HG03025 (cell line): ENCODE data around the gene SMOC2.

Experiments
- ATAC-seq: cut with Tn5 transposase; IDR thresholded peaks from one replicate; pipeline ENCODE4 v1.9.1; 2021; ENCODE audit warnings: mild to moderate bottlenecking, moderate library complexity; ENCODE audit not compliant: unreplicated experiment, low FRiP score

SMOC2 gene

DNA sequence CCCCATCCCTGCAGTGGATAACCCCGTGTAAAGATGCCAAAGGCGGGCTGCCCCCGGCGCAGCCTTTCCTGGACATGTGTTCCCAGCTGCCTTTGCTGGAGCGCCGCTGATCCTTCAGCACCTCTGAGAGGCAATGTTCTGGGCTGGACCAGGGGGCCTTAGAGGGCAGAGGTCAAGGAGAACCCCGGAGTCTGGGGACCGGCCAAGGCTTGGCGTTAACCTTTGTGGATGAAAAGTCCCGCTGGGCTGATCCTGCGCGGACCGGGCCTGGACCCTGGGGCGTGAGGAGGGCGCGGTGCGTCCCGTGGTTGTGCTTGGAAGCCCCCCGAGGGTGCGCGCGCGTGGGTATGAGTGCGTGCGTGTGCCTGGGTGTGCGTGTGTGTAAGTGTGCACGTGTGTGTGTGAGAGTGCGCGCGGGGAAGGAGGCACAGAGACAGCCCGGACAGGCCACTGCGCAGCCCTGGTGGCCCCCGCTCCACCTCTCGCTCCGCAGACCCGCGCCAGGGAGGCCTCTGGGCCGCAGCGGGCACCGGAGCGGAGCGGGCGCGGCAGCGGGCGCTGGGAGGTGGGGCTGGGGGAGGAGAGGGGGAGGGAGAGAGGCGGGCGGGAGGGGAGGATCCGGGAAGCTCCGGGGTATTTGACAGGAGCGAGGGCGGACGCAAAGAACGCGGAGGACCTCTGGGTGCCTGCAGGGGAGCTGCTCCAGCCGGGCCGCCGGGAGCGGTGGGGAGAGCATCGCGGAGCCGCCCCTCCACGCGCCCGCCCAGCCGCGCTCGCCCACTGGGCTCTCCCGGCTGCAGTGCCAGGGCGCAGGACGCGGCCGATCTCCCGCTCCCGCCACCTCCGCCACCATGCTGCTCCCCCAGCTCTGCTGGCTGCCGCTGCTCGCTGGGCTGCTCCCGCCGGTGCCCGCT is at the start of gene SMOC2:
TSS of gene SMOC2 (plus strand) at position 665 of the 914 bp plus-strand sequence. CDS start at position 852, 187 bp downstream.
- ATAC-seq, result no peak

DNA sequence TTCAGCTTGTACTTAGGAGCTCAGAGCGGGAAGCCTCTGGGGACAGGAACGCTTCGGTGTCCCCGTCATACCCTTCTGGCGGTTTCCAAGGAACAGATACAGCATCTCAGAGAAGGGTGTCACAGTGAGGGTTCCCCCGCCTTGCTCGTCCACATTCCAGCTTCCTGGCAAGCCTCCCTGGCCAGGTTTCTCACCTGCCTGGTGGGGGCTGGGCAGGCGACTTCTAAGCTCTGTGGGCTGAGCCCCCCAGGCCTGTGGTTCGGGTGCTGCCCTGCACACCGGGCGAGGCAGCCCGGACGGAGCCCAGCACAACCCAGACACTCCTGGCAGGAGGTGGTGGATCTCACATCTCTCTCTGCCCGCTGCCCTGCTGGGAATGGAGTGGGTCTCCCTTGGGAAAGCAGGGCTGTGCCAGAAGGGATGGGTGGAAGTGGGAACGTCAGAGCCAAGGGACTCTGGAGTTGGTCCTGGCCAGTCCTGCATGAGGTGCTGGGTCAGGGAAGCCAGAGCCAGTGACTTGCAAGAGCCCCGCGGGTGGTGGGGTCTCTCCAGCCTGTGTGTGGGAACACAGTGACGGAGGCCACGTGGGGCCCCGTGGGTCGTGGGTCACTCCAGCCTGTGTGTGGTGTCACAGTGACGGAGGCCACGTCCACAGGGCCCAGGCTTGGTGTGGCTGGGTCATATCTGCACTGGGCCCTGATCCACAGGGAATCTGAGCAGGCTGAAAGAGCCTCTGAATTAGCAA is 47.7 kb upstream of the SMOC2 start:
- no peak for ATAC-seq

DNA sequence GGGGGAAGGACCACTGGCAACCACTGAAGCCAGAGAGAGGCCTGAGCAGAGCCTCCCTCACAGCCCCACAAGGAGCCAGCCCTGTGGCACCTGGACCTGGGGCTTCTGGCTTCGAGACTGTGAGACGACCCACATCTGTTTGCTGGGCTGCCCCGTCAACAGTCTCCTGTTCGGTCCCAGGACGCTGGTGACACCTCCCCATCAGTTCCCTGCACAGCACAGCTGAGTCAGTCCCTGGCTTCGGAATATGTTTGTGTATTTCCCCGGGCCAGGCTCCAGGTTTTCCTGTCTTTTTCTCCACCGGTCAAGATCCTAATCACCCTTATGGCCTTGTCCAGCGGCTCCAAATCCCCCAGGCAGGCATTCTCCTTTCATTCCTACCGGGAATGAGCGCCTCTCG is 46.4 kb upstream of the SMOC2 start:
- no peak for ATAC-seq

DNA sequence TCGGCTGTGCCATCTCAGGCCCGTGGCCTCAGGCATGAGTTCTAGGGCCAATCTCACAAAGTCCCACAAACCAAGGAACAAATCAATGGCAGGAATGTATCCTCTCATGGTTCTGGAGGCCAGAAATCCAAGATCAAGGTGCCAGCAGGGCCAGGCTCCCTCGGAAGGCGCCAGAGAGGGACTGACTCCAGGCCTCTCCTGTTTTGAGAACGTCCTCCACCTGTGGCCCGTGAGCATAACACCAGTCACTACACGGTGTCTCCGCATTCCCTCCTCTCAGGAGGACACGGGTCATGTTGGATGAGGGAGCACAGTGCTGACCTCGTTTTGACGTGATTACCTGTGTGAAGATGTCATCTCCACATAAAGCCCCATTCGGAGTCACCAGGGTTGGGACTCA is 45.0 kb upstream of the SMOC2 start:
- ATAC-seq, result no peak

DNA sequence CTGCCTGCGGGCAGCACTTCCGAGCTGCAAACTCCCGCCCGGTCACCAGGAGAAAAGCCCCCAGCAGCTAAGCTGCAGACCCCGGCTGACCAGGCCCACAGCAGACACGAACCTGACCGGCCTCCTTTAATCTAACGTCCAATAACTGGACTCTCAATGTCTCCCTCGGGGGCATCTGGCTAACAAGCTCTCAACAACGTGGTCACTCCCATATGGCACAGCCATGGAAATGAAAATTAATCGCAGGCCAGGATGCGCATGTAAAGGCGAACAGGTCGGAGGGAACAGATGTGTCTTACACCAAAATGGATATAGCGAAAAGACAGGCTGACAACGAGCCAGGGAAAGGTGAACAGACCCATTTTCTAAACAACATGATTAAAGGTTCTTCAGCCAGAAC is 44.4 kb upstream of the SMOC2 start:
- ATAC-seq, result no peak

- ATAC-seq, result no peak
These were observed 44.0 kb upstream of the SMOC2 start for GRCh38 chr6:168397012-168397411.

- no peak for ATAC-seq
These were observed 40.9 kb upstream of the SMOC2 start for GRCh38 chr6:168400037-168400436.

DNA sequence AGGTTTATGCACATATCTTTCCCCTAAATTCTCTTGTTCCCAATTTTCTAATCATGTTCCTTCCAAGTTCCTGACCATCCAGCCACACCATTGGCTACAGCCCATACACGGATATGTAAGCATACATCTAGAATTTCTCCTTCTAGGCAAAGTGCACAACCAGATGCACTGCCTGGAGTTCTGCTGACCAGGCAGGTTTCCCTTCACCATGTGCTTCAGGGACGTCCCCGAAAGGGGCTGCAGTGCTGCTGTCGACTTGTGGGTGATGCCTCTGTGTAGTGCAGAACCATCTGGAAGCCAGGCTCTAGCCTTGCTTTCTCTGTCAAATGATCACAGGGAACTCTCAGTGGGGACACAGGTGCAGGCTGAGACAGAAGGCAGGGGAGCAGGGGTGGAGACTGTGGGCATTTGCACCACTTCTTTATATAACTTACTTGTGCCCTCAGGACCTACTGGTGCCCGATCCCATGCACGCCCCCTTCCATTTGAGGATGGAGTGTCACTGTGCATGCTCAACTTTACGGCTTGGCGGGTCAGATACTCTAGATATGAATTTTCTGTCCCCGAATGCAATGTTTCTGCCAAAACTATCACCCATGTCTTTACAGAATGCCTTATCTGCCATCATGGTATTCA is 37.5 kb upstream of the SMOC2 start:
- ATAC-seq, result no peak

GRCh38 chr6:168404560-168404959 is 36.4 kb upstream of the SMOC2 start:
- ATAC-seq, result no peak

DNA sequence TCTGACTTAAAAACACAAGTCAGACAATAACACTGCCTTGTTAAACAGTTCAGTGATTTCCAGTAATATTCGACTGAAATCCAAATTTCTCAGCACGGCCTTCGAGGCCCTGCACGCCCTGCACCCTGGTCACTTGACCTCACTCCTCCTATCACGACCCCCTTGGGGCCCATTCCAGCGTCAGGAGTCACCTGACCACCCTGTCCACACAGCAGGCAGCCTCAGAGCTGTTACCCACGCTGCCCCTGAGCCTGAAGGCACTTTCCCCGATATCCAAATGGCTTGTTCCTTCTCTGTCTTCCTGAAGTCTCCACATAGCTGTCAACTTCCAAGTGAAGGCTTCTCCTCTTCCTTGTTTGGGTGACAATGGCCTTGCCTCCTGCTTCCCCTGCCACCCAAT is 33.1 kb upstream of the SMOC2 start:
- no peak for ATAC-seq

GRCh38 chr6:168408504-168409136 is 32.4 kb upstream of the SMOC2 start:
- no peak for ATAC-seq

- no peak for ATAC-seq
These were observed 30.9 kb upstream of the SMOC2 start for GRCh38 chr6:168410035-168410434.

GRCh38 chr6:168410554-168411011 is 30.4 kb upstream of the SMOC2 start:
- no peak for ATAC-seq

DNA sequence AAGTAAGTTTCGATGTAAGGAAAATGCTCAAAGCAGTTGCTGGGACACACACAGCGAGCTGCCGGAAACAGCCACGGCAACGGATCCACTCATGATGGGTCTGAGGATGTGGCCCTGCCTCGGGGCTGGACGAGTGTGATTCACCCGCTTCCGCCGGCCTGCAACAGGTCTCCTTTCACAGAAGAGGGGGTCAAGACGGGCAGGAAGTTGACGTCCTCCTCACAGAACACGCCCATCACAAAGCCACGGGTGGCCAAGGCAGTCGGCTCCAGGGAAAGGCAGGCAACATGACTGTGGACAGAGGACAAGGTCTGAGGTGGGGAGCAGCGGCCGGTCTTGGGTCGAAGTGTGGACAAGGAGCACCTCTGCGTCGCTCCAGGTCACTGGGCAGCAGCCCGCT is 29.9 kb upstream of the SMOC2 start:
- ATAC-seq, result no peak

- ATAC-seq, result no peak
These were observed 29.2 kb upstream of the SMOC2 start for GRCh38 chr6:168411793-168412192.

- ATAC-seq, result no peak
These were observed 28.5 kb upstream of the SMOC2 start for GRCh38 chr6:168412456-168412855.

DNA sequence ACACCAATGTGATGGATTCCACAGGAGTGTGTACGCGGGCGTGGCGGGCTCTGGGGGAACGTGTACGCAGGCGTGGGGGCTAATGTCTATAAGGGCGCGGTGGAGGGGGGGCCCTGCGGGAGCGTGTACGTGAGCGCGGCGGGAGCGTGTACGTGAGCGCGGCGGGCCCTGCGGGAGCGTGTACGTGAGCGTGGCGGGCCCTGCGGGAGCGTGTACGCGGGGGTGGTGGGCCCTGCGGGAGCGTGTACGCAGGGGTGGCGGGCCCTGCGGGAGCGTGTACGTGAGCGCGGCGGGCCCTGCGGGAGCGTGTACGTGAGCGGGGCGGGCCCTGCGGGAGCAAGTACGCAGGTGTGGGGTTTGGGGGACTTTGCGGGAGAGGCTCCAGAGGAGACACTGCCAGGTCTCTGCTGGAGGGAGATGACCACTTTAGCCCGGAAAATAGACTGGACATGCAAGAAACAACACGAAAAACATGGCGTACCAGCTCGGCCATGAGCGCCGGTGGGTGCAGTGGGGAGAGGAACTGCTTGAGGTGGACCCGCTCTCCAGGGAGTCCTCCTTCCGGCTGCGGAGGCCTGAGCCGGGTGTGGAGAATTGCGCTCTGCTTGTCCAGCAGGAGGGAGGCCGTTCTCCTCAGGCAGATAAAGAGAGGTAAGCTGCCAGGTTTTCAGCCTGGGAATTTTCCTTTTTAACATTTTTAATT is 27.8 kb upstream of the SMOC2 start:
- ATAC-seq, result no peak

DNA sequence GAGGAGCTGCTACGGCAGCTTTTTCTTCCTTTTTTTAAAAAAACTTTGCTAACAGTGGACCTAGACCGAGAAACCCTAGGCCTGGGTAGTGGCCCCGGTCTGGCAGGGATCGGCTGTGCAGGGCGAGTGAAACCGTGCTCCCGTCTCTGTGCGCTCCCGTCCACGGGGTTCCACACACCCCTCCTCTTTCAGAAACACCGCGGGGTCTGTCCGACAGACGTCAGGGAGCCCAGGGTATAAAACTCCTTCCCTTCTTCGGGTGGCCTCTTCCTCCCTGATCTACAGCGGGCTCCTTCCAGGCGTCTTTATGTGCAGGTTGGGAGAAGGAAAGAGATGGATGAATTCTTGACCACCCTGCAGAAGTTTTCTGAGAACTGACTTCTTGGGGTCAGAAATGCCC is 27.1 kb upstream of the SMOC2 start:
- no peak for ATAC-seq

GRCh38 chr6:168414336-168415097 is 26.5 kb upstream of the SMOC2 start:
- no peak for ATAC-seq
